Natural killer cell (primary cell): ENCODE results near the gene CACNA1C. TPM values are rescaled to one million over a fixed set of nuclear protein-coding genes. Genes with fewer than 3 reads are reported as not detected.

Experiments
- ATAC-seq, 3 donors: fragments of 150-1000 bp in 2 of 3; fragments of 200-7000 bp in 1 of 3; cut with Tn5 transposase; 1 replicate in 1 of 3; 2 replicates in 2 of 3; pipeline ENCODE4 v1.10.0; 2021; ENCODE audit warnings: mild to moderate bottlenecking in 2 of 3, moderate library complexity in 2 of 3
- DNase-seq, 2 donors: peaks; one replicate each; pipeline versions ENCODE4 v3.0.0 to v3.0.0-alpha.2; 2013 to 2021; ENCODE audit warnings: mixed read lengths in 1 of 2
- H3K27ac ChIP-seq: one replicate; pipeline ENCODE4 v1.5.1; 2013; ENCODE audit warnings: mild to moderate bottlenecking, low read length
- H3K27me3 ChIP-seq: one replicate; pipeline ENCODE4 v1.6.1; 2013; ENCODE audit warnings: low read length; ENCODE audit not compliant: control insufficient read depth, insufficient read depth
- H3K36me3 ChIP-seq: one replicate; pipeline ENCODE4 v1.6.1; 2013; ENCODE audit warnings: low read length; ENCODE audit not compliant: control insufficient read depth, insufficient read depth
- H3K4me1 ChIP-seq: one replicate; pipeline ENCODE4 v1.6.1; 2013; ENCODE audit warnings: low read length; ENCODE audit not compliant: control insufficient read depth, insufficient read depth
- H3K4me3 ChIP-seq: one replicate; pipeline ENCODE4 v1.5.1; 2013; ENCODE audit warnings: low read length
- H3K9me3 ChIP-seq: one replicate; pipeline ENCODE4 v1.6.1; 2013; ENCODE audit warnings: low read length; ENCODE audit not compliant: control insufficient read depth, insufficient read depth
- H3K27ac Mint-ChIP-seq, 2 donors: one replicate each; pipeline ENCODE4 v1.8.0; 2022; ENCODE audit warnings: mild to moderate bottlenecking in 2 of 2, mixed read lengths in 2 of 2, moderate library complexity in 1 of 2
- H3K27me3 Mint-ChIP-seq, 2 donors: one replicate each; pipeline ENCODE4 v1.8.0; 2022; ENCODE audit warnings: low read depth in 2 of 2, mixed read lengths in 2 of 2
- H3K36me3 Mint-ChIP-seq: one replicate; pipeline ENCODE4 v1.8.0; 2022; ENCODE audit warnings: mixed read lengths
- H3K4me1 Mint-ChIP-seq, 2 donors: one replicate each; pipeline ENCODE4 v1.8.0; 2022; ENCODE audit warnings: mixed read lengths in 2 of 2
- H3K4me3 Mint-ChIP-seq: one replicate; pipeline ENCODE4 v1.8.0; 2022; ENCODE audit warnings: mild to moderate bottlenecking, moderate library complexity, mixed read lengths
- H3K9me3 Mint-ChIP-seq, 2 donors: one replicate each; pipeline ENCODE4 v1.8.0; 2022; ENCODE audit warnings: mixed read lengths in 2 of 2
- CTCF ChIP-seq: fragments of 200-600 bp; IDR thresholded peaks from one replicate; pipeline ENCODE4 v1.8.0; 2022; ENCODE audit warnings: antibody characterized with exemption
- WGBS: methylation state at CpG from one replicate; pipeline ENCODE4 v1.1.7; 2013; ENCODE audit warnings: missing lambda C conversion rate; ENCODE audit not compliant: insufficient coverage; 5-methylcytosine and 5-hydroxymethylcytosine counted together
- intact Hi-C: fragments of 100-400 bp; cut with micrococcal nuclease; formaldehyde crosslinking; loops from one replicate; pipeline ENCODE4 v1.14.2; 2022
- total RNA-seq, 4 donors: library from RNA; stranded (reverse); fragments of 120-200 nt in 1 of 4; gene quantifications; one replicate each; pipeline versions ENCODE4 v1.2.3 to v1.2.4, GENCODE V29; 2013 to 2022

CACNA1C gene
- total RNA-seq, 3 donors from 2014 or later (not counting 1 experiment from before 2014, with no cell fraction given) = 0.07 to 0.35 (median 0.08) TPM

- ATAC-seq = no peak
Measured at GRCh38 chr12:2029851-2030250, 22.9 kb upstream of the CACNA1C start.

GRCh38 chr12:2032506-2032905 is 20.3 kb upstream of the CACNA1C start:
- H3K4me1 Mint-ChIP-seq = peaks cover 0 to 16% of the 10 kb centered on the region in 2 donors
- 89% methylated on average over 8 of the region's 8 CpGs for WGBS
- peaks cover 9% of the 10 kb centered on the region for H3K4me1 ChIP-seq
- ATAC-seq (no peak), DNase-seq (no peak)
- H3K9me3 Mint-ChIP-seq = no peaks in the 10 kb centered on the region
- H3K9me3 ChIP-seq = no peaks in the 10 kb centered on the region
- H3K27me3 Mint-ChIP-seq = peaks cover 40 to 64% of the 10 kb centered on the region in 2 donors
- no peaks in the 10 kb centered on the region for H3K36me3 ChIP-seq
- H3K27ac Mint-ChIP-seq = no peak overlapping the region
- no peak for TF ChIP-seq CTCF
- no peak overlapping the region for H3K4me3 Mint-ChIP-seq
- no peak overlapping the region for H3K4me3 ChIP-seq
- H3K36me3 Mint-ChIP-seq = no peaks in the 10 kb centered on the region
- H3K27ac ChIP-seq = no peak overlapping the region
- H3K27me3 ChIP-seq = peaks cover 3% of the 10 kb centered on the region
- intact Hi-C loops = no loop called here

More at GRCh38 chr12:2029851-2030250, 22.9 kb upstream of the CACNA1C start:
- Mint-ChIP-seq H3K9me3 (no peaks in the 10 kb centered on the region), H3K27me3 (peaks cover 24 to 44% of the 10 kb centered on the region in 2 donors), H3K4me1 (peaks cover 0 to 5% of the 10 kb centered on the region in 2 donors), H3K27ac (no peak overlapping the region), H3K36me3 (no peaks in the 10 kb centered on the region), H3K4me3 (no peak overlapping the region)
- 81% methylated on average over 3 of the region's 3 CpGs for WGBS
- Histone ChIP-seq H3K9me3 (no peaks in the 10 kb centered on the region), H3K4me1 (peaks cover 4% of the 10 kb centered on the region), H3K36me3 (no peaks in the 10 kb centered on the region), H3K27me3 (peaks cover 3% of the 10 kb centered on the region), H3K4me3 (no peak overlapping the region), H3K27ac (no peak overlapping the region)
- intact Hi-C loops = no loop called here
- DNase-seq = no peak
- no peak for TF ChIP-seq CTCF

- Histone ChIP-seq H3K9me3 (no peaks in the 10 kb centered on the region), H3K4me3 (peak overlapping the region; percentile 10), H3K27me3 (no peaks in the 10 kb centered on the region), H3K4me1 (peaks cover 9% of the 10 kb centered on the region), H3K36me3 (no peaks in the 10 kb centered on the region), H3K27ac (no peak overlapping the region)
- Mint-ChIP-seq H3K4me3 (peak overlapping the region; percentile 73), H3K27ac (no peak overlapping the region), H3K4me1 (peaks cover 0 to 16% of the 10 kb centered on the region in 2 donors), H3K27me3 (peaks cover 42 to 76% of the 10 kb centered on the region in 2 donors), H3K36me3 (no peaks in the 10 kb centered on the region), H3K9me3 (no peaks in the 10 kb centered on the region)
- intact Hi-C loops = no loop called here
- TF ChIP-seq CTCF = peak; percentile 86
- ATAC-seq (peak; percentile 95 to 100 (median 100)), DNase-seq (peak; percentile 80 to 94)
- 12% methylated on average over 47 of the region's 47 CpGs for WGBS
Measured at GRCh38 chr12:2034633-2035430, 18.0 kb upstream of the CACNA1C start.
